HL-60 (cell line): ENCODE measurements around the gene CARMIL1.

ENCODE experiments used
- DNase-seq, 2 experiments: peaks; one replicate each; pipeline ENCODE4 v3.0.0-alpha.2; 2010 to 2020; ENCODE audit warnings: low read depth in 1 of 2, low spot score in 1 of 2
- H3K27ac ChIP-seq: fragments of 250-450 bp; sonication (Bioruptor Pico); replicated peaks from 2 replicates; pipeline ENCODE4 v1.5.1; 2020; ENCODE audit warnings: mild to moderate bottlenecking, moderate library complexity
- H3K27me3 ChIP-seq: fragments of 250-450 bp; sonication (Bioruptor Pico); 2 replicates; pipeline ENCODE4 v1.5.1; 2021; ENCODE audit warnings: mild to moderate bottlenecking, moderate library complexity; ENCODE audit not compliant: insufficient read depth, poor library complexity, severe bottlenecking
- H3K4me3 ChIP-seq: replicated peaks from 2 replicates; pipeline ENCODE4 v1.5.1; 2011; ENCODE audit warnings: mild to moderate bottlenecking, control low read depth, low read length; ENCODE audit not compliant: insufficient read depth
- GABPA ChIP-seq: IDR thresholded peaks from 2 replicates; pipeline ENCODE4 v1.6.1; 2012; ENCODE audit warnings: low read depth
- POLR2AphosphoS5 ChIP-seq: IDR thresholded peaks from 2 replicates; pipeline ENCODE4 v1.6.1; 2012; ENCODE audit warnings: low read depth
- REST ChIP-seq: IDR thresholded peaks from 2 replicates; pipeline ENCODE4 v1.6.1; 2012; ENCODE audit warnings: low read depth; ENCODE audit not compliant: insufficient replicate concordance
- SPI1 ChIP-seq: IDR thresholded peaks from 2 replicates; pipeline ENCODE4 v1.6.1; 2012; ENCODE audit warnings: low read depth, mild to moderate bottlenecking, borderline replicate concordance
- TF ChIP-seq, protein P1 (sequence below): IDR thresholded peaks from one replicate; pipeline ENCODE4 v1.5.1; 2011; ENCODE audit warnings: low read length, control low read depth, inconsistent platforms; ENCODE audit not compliant: insufficient read depth

Gene CARMIL1

DNA sequence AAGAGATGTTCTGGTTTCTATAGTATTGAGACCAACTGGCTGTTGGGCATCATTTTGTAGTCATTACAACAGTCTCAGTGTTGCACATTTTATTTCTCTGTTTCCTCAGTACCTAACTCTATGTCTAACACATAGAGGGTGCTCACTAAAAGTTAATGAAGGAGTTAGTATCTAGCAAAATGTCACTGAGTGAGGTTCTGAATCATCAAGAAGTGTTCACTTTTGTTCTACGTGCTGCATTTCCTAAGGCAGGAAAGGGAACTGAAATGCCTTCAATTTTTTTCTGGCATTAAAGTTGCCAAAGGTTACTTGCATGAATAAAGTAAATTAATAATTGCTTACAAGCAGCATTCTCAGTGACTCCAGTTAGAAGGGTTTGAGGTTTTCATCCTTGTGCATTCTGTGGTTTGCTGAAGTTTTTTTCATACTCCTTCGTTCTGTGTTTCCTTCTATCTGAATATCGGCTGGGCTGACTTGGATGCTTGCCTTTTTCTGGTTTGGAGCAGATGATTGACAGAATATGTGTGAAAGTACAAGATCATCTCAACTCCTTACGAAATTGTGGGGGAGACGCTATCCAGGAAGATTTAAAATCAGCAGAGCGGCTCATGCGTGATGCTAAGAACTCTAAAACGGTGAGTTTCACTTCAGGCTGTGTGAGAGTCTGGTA, 258.3 kb downstream of the CARMIL1 start:
- Histone ChIP-seq H3K27ac (no peak overlapping the region), H3K27me3 (no peaks in the 10 kb centered on the region), H3K4me3 (no peak overlapping the region)
- TF ChIP-seq, protein P1, sequence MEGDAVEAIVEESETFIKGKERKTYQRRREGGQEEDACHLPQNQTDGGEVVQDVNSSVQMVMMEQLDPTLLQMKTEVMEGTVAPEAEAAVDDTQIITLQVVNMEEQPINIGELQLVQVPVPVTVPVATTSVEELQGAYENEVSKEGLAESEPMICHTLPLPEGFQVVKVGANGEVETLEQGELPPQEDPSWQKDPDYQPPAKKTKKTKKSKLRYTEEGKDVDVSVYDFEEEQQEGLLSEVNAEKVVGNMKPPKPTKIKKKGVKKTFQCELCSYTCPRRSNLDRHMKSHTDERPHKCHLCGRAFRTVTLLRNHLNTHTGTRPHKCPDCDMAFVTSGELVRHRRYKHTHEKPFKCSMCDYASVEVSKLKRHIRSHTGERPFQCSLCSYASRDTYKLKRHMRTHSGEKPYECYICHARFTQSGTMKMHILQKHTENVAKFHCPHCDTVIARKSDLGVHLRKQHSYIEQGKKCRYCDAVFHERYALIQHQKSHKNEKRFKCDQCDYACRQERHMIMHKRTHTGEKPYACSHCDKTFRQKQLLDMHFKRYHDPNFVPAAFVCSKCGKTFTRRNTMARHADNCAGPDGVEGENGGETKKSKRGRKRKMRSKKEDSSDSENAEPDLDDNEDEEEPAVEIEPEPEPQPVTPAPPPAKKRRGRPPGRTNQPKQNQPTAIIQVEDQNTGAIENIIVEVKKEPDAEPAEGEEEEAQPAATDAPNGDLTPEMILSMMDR: no peak
- TF ChIP-seq REST: no peak
- no peak for TF ChIP-seq SPI1
- no peak for TF ChIP-seq GABPA
- no peak for TF ChIP-seq POLR2AphosphoS5
- DNase-seq: no peak

DNA sequence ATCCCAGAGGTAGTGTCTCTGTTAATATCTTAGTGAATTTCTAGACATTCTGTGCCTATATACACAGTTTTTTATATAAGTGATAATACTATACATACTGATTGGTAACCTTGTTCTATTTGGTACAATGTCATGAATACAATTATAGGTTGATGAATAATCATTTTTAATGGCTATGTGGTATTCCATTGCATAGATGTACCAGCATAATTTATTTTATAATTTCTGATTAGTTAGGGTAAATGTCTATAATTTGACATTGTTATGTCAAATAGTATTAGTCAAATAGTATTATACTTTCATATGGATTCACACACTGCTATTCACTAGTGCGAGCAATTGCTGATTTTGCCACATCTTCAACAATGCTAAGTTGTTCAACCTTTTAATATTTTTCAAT, 262.1 kb downstream of the CARMIL1 start:
- no peak for TF ChIP-seq SPI1

GRCh38 chr6:25542984-25543910, 264.1 kb downstream of the CARMIL1 start:
- DNase-seq: no peak
- no peak for TF ChIP-seq SPI1
- TF ChIP-seq, protein P1: no peak
- no peak for TF ChIP-seq POLR2AphosphoS5
- no peak for TF ChIP-seq REST
- TF ChIP-seq GABPA: no peak
- no peak overlapping the region for H3K4me3 ChIP-seq
- H3K27ac ChIP-seq: no peak overlapping the region
- no peaks in the 10 kb centered on the region for H3K27me3 ChIP-seq

More for the DNA sequence above, 262.1 kb downstream of the CARMIL1 start:
- H3K27ac ChIP-seq: no peak overlapping the region
- H3K27me3 ChIP-seq: no peaks in the 10 kb centered on the region
- H3K4me3 ChIP-seq: no peak overlapping the region
- DNase-seq: no peak

GRCh38 chr6:25544833-25545232, 265.7 kb downstream of the CARMIL1 start:
- no peak for DNase-seq
- TF ChIP-seq GABPA (no peak), REST (no peak), SPI1 (no peak), POLR2AphosphoS5 (no peak)
- TF ChIP-seq, protein P1: no peak
- Histone ChIP-seq H3K4me3 (no peak overlapping the region), H3K27ac (no peak overlapping the region), H3K27me3 (no peaks in the 10 kb centered on the region)
